ENCODE results near the gene AIF1L.

Gene AIF1L

DNA sequence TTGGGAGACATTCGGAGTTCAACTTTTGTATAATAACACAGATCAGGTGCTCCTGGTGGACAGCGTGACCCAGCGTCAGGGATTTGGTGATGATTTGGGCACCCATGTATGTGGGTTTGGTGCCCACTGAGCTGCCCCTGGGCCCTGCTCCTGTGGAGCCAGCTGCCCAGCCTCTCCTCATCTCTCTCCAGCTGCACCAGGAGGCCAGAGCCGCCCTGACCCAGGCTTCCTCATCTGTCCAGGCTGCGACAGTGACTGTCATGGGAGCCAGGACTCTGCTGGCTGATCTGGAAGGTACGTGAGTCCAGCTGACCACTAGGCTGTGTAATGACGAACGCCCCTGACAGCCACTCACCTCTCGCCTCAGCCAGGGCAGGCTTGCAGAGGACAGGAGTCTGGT, 14.5 kb upstream of the AIF1L start:
- no peaks in the 10 kb centered on the region for H3K9me3 ChIP-seq (ENCODE audit: severe bottlenecking)
- TF ChIP-seq, protein P1, sequence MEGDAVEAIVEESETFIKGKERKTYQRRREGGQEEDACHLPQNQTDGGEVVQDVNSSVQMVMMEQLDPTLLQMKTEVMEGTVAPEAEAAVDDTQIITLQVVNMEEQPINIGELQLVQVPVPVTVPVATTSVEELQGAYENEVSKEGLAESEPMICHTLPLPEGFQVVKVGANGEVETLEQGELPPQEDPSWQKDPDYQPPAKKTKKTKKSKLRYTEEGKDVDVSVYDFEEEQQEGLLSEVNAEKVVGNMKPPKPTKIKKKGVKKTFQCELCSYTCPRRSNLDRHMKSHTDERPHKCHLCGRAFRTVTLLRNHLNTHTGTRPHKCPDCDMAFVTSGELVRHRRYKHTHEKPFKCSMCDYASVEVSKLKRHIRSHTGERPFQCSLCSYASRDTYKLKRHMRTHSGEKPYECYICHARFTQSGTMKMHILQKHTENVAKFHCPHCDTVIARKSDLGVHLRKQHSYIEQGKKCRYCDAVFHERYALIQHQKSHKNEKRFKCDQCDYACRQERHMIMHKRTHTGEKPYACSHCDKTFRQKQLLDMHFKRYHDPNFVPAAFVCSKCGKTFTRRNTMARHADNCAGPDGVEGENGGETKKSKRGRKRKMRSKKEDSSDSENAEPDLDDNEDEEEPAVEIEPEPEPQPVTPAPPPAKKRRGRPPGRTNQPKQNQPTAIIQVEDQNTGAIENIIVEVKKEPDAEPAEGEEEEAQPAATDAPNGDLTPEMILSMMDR (IDR thresholded peaks at IDR 0.05; ENCODE audit: low read depth, low read length): no peak
- no peak for DNase-seq
- H3K27me3 ChIP-seq (ENCODE audit: insufficient read depth, low read depth, severe bottlenecking): no peaks in the 10 kb centered on the region
- H3K4me3 ChIP-seq (ENCODE audit: low read depth, low read length): no peak overlapping the region
- no peak overlapping the region for H3K27ac ChIP-seq
- H3K36me3 ChIP-seq: no peaks in the 10 kb centered on the region

DNA sequence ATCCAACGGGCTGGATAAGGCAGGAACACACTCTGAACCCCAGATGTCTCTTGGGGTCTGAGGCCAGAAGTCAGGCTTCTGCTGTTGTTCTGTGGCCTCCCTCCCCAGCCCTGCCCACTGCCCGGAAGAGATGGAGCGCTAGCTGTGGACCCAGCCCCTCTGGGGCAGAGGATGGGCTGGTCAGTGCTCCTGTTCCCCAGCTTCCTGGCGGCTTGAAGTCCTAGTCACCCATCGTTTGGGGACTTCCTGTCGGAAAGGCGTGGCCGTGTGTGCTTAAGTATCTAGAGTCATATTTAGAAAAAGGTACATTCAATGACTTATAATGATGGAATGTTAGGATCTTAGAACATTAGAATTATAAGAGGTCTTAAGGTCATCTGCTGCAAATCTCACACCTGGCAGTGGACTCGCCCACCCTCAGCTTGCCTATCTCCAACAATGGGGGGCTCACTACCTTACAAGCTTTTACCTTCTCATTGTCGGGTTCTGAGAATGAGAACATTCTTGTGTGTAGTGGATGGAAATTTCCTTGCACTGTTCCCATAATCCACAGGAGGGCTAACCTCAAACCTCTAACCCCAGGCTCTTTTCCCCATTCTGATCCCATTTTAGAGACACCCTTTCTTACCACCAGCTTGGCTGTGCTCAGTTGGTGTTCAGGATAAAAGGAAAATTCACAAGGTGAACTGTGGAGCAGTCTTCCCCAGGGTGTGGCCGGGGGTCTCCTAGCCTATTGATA, 13.4 kb upstream of the AIF1L start:
- no peak overlapping the region for H3K4me3 ChIP-seq (ENCODE audit: low read depth, low read length)
- DNase-seq: no peak
- H3K9me3 ChIP-seq (ENCODE audit: severe bottlenecking): no peaks in the 10 kb centered on the region
- no peak overlapping the region for H3K27ac ChIP-seq
- TF ChIP-seq, protein P1 (IDR thresholded peaks at IDR 0.05; ENCODE audit: low read depth, low read length): no peak
- H3K27me3 ChIP-seq (ENCODE audit: insufficient read depth, low read depth, severe bottlenecking): no peaks in the 10 kb centered on the region
- no peaks in the 10 kb centered on the region for H3K36me3 ChIP-seq

DNA sequence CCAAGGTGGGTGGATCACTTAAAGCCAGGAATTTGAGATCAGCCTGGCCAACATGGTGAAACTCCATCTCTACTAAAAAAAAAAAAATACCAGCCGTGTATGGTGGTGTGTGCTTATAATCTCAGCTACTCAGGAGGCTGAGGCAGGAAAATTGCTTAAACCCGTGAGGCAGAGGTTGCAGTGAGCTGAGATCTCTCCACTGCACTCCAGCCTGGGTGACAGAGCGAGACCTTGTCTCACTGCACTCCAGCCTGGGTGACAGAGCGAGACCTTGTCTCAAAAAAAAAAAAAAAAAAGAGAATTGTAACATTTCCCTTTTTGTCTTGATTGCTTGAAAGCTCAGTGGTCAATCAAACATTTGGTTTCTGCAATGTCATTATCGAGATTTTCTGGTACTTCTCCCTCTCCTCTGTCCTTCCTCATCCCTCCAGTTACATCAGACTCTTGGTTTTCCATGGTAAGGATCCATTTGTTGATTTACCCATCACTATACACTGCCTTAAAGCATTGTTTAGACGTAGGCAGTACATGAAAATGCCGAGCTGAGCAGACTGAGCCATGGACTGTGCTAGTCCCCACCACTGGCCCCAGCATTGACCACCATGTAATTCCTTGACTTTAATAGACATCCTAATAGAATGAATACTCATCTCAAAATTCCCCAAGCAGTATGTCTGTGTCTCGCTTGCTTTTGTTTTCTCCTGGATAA, 11.5 kb upstream of the AIF1L start:
- TF ChIP-seq, protein P1 (IDR thresholded peaks at IDR 0.05; ENCODE audit: low read depth, low read length): no peak
- Histone ChIP-seq H3K27ac (no peak overlapping the region), H3K27me3 (ENCODE audit: insufficient read depth, low read depth, severe bottlenecking) (no peaks in the 10 kb centered on the region), H3K4me3 (ENCODE audit: low read depth, low read length) (no peak overlapping the region), H3K9me3 (ENCODE audit: severe bottlenecking) (no peaks in the 10 kb centered on the region), H3K36me3 (no peaks in the 10 kb centered on the region)
- DNase-seq: no peak

DNA sequence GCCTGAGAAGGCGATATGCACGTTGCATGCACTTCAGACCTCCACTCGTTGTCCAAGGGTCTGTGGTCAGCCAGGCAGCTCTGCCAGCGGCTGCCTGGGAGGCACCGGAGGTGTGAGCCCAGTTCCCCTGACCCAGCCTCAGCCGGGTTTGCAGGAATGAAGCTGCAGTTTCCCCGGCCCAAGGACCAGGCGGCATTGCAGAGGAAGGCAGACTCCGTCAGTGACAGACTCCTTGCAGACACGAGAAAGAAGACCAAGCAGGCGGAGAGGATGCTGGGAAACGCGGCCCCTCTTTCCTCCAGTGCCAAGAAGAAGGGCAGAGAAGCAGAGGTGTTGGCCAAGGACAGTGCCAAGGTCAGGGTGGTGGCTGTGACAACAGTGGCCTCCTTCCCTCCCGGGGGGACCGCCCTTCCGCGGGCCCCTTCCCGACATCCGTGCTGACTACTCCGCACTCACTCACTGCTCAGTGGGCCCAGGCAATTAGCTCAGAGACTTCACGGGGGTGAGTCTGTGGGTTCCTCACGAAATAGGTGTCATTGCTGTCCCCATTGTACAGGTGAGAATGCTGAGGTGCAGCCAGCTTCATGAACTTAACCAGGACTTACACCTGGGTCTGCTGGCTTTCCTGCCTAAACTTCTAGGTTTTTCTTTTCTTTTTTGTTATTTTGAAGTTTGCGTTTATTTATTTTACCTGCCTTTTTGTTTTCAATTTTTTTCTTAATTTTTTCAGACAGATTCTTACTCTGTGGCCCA, 10.8 kb upstream of the AIF1L start:
- Histone ChIP-seq H3K36me3 (no peaks in the 10 kb centered on the region), H3K27me3 (ENCODE audit: insufficient read depth, low read depth, severe bottlenecking) (no peaks in the 10 kb centered on the region), H3K27ac (no peak overlapping the region), H3K9me3 (ENCODE audit: severe bottlenecking) (no peaks in the 10 kb centered on the region), H3K4me3 (ENCODE audit: low read depth, low read length) (no peak overlapping the region)
- TF ChIP-seq, protein P1 (IDR thresholded peaks at IDR 0.05; ENCODE audit: low read depth, low read length): no peak
- no peak for DNase-seq

DNA sequence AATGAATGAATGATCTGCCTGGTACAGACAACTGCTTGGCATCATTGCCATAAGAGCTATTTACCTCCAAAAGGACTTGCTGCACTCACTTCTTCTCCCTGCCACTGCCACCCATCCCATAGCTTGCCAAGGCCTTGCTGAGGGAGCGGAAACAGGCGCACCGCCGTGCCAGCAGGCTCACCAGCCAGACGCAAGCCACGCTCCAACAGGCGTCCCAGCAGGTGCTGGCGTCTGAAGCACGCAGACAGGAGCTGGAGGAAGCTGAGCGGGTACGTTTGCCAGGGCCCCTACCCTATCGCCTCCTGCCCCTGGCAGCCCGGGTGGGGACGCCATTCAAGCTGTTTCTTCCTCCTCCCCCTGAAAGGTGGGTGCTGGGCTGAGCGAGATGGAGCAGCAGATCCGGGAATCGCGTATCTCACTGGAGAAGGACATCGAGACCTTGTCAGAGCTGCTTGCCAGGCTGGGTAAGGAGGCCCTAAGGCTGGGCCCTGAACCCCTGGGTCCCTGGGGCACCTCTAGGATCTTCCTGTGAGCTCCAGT, 8.9 kb upstream of the AIF1L start:
- DNase-seq: no peak
- Histone ChIP-seq H3K36me3 (no peaks in the 10 kb centered on the region), H3K9me3 (ENCODE audit: severe bottlenecking) (no peaks in the 10 kb centered on the region), H3K27me3 (ENCODE audit: insufficient read depth, low read depth, severe bottlenecking) (no peaks in the 10 kb centered on the region), H3K27ac (no peak overlapping the region), H3K4me3 (ENCODE audit: low read depth, low read length) (no peak overlapping the region)
- TF ChIP-seq, protein P1 (IDR thresholded peaks at IDR 0.05; ENCODE audit: low read depth, low read length): no peak
